ENCODE data around the gene RASSF5.

GRCh38 chr1:206593351-206593925, 86.1 kb downstream of the RASSF5 start:
- TF ChIP-seq CTCF (IDR thresholded peaks at IDR 0.05) (no peak), POLR2A (IDR thresholded peaks at IDR 0.05) (no peak)

Measured in Peyer's patch (tissue), 4 donors.